OCI-LY3 (cell line): Measurements from ENCODE around the gene CFAP46.

Experiments
- H2AFZ ChIP-seq: fragments of 200-600, 300-600 bp; shearing (Covaris generic); 2 replicates; pipeline ENCODE4 v1.6.0; 2014; ENCODE audit warnings: antibody characterized with exemption, low read depth, low read length
- H3K27ac ChIP-seq: fragments of 200-600, 300-600 bp; sonication (generic); 2 replicates; pipeline ENCODE4 v1.5.1; 2014; ENCODE audit warnings: mild to moderate bottlenecking, low read length, moderate library complexity, mixed read lengths
- H3K27me3 ChIP-seq: fragments of 200-600, 300-600 bp; sonication (generic); 2 replicates; pipeline ENCODE4 v1.6.1; 2014; ENCODE audit warnings: low read depth, low read length, mixed read lengths
- H3K36me3 ChIP-seq: fragments of 200-600, 300-600 bp; sonication (generic); replicated peaks from 2 replicates; pipeline ENCODE3; 2014; ENCODE audit warnings: low read depth, low read length, mixed read lengths
- H3K4me1 ChIP-seq: fragments of 300-600, 200-600 bp; sonication (generic); 2 replicates; pipeline ENCODE4 v1.6.1; 2014; ENCODE audit warnings: low read length, mixed read lengths
- H3K4me2 ChIP-seq: fragments of 200-600, 300-600 bp; sonication (generic); 2 replicates; pipeline ENCODE4 v1.6.1; 2014; ENCODE audit warnings: low read length, mixed read lengths
- H3K4me3 ChIP-seq: fragments of 300-600, 200-600 bp; sonication (generic); 2 replicates; pipeline ENCODE4 v1.5.1; 2014; ENCODE audit warnings: antibody characterized with exemption, mild to moderate bottlenecking, low read length, moderate library complexity
- H3K79me2 ChIP-seq: fragments of 300-600, 200-600 bp; shearing (Covaris generic); 2 replicates; pipeline ENCODE4 v1.6.1; 2014; ENCODE audit warnings: mild to moderate bottlenecking, low read length, mixed read lengths
- H3K9ac ChIP-seq: fragments of 300-600, 200-600 bp; shearing (Covaris generic); 2 replicates; pipeline ENCODE4 v1.6.0; 2014; ENCODE audit warnings: mild to moderate bottlenecking, low read length, moderate library complexity
- H3K9me3 ChIP-seq: fragments of 200-600, 300-600 bp; shearing (Covaris generic); 2 replicates; pipeline ENCODE4 v1.6.1; 2014; ENCODE audit warnings: low read length, mixed read lengths; ENCODE audit not compliant: insufficient read depth
- H4K20me1 ChIP-seq: fragments of 200-600, 300-600 bp; sonication (generic); 2 replicates; pipeline ENCODE4 v1.6.1; 2016; ENCODE audit warnings: low read length, mixed read lengths; ENCODE audit not compliant: insufficient read depth
- CTCF ChIP-seq: fragments of 200-600, 300-600 bp; sonication (generic); IDR thresholded peaks from 2 replicates; pipeline ENCODE4 v1.5.1; 2014; ENCODE audit warnings: antibody characterized with exemption, low read length, low read depth
- EZH2phosphoT487 ChIP-seq: fragments of 200-600 bp; shearing (Covaris generic); IDR thresholded peaks from 2 replicates; pipeline ENCODE4 v1.6.1; 2018; ENCODE audit warnings: antibody characterized with exemption, mixed run types, low read depth

Gene CFAP46

GRCh38 chr10:132906836-132907235 lies 35.5 kb downstream of the CFAP46 start:
- no peak overlapping the region for H3K27ac ChIP-seq
- no peak overlapping the region for H3K9ac ChIP-seq
- no peaks in the 10 kb centered on the region for H3K4me1 ChIP-seq
- H3K27me3 ChIP-seq, result no peaks in the 10 kb centered on the region
- H4K20me1 ChIP-seq, result no peaks in the 10 kb centered on the region
- no peak overlapping the region for H3K4me2 ChIP-seq
- no peaks in the 10 kb centered on the region for H3K36me3 ChIP-seq
- TF ChIP-seq EZH2phosphoT487 (no peak), CTCF (no peak)
- no peak overlapping the region for H2AFZ ChIP-seq
- H3K79me2 ChIP-seq, result no peaks in the 10 kb centered on the region
- no peak overlapping the region for H3K4me3 ChIP-seq
- H3K9me3 ChIP-seq, result no peaks in the 10 kb centered on the region

- no peak for TF ChIP-seq EZH2phosphoT487
- no peaks in the 10 kb centered on the region for H3K9me3 ChIP-seq
Observed at GRCh38 chr10:132906106-132906505, 36.3 kb downstream of the CFAP46 start.

GRCh38 chr10:132905661-132906060 lies 36.7 kb downstream of the CFAP46 start:
- no peak overlapping the region for H2AFZ ChIP-seq
- H4K20me1 ChIP-seq, result no peaks in the 10 kb centered on the region
- no peak overlapping the region for H3K4me2 ChIP-seq
- H3K9ac ChIP-seq, result no peak overlapping the region
- H3K4me3 ChIP-seq, result no peak overlapping the region
- no peaks in the 10 kb centered on the region for H3K9me3 ChIP-seq
- H3K79me2 ChIP-seq, result no peaks in the 10 kb centered on the region
- H3K27me3 ChIP-seq, result no peaks in the 10 kb centered on the region
- TF ChIP-seq EZH2phosphoT487, result no peak
- no peak for TF ChIP-seq CTCF
- H3K27ac ChIP-seq, result no peak overlapping the region
- no peaks in the 10 kb centered on the region for H3K4me1 ChIP-seq
- H3K36me3 ChIP-seq, result no peaks in the 10 kb centered on the region

More at GRCh38 chr10:132906106-132906505, 36.3 kb downstream of the CFAP46 start:
- Histone ChIP-seq H3K27ac (no peak overlapping the region), H3K4me2 (no peak overlapping the region), H2AFZ (no peak overlapping the region), H3K79me2 (no peaks in the 10 kb centered on the region), H3K4me1 (no peaks in the 10 kb centered on the region), H3K36me3 (no peaks in the 10 kb centered on the region), H4K20me1 (no peaks in the 10 kb centered on the region), H3K9ac (no peak overlapping the region), H3K4me3 (no peak overlapping the region), H3K27me3 (no peaks in the 10 kb centered on the region)

- no peak overlapping the region for H3K9ac ChIP-seq
- H3K4me3 ChIP-seq, result no peak overlapping the region
- H3K27ac ChIP-seq, result no peak overlapping the region
- no peaks in the 10 kb centered on the region for H3K36me3 ChIP-seq
- TF ChIP-seq CTCF (no peak), EZH2phosphoT487 (no peak)
- no peaks in the 10 kb centered on the region for H3K4me1 ChIP-seq
- no peak overlapping the region for H3K4me2 ChIP-seq
- H2AFZ ChIP-seq, result no peak overlapping the region
- no peaks in the 10 kb centered on the region for H3K9me3 ChIP-seq
- no peaks in the 10 kb centered on the region for H3K27me3 ChIP-seq
- no peaks in the 10 kb centered on the region for H3K79me2 ChIP-seq
- H4K20me1 ChIP-seq, result no peaks in the 10 kb centered on the region
Observed at GRCh38 chr10:132904814-132905649, 37.3 kb downstream of the CFAP46 start.
